Esophagus (tissue), 2 donors: Measurements from ENCODE around the gene GTPBP3. TPM values are rescaled to one million over a fixed set of nuclear protein-coding genes. Genes with fewer than 3 reads are reported as not detected.

ENCODE experiments used
- H3K27ac ChIP-seq, 2 donors: one replicate each; pipeline ENCODE4 v1.5.1; 2013; ENCODE audit warnings: low read depth in 2 of 2, mild to moderate bottlenecking in 2 of 2, inconsistent platforms in 1 of 2, low read length in 1 of 2, moderate library complexity in 1 of 2
- H3K27me3 ChIP-seq, 2 donors: one replicate each; pipeline ENCODE4 v1.6.1; 2013; ENCODE audit warnings: low read length in 2 of 2, control low read depth in 1 of 2, mild to moderate bottlenecking in 1 of 2; ENCODE audit not compliant: insufficient read depth in 2 of 2, control insufficient read depth in 1 of 2
- H3K36me3 ChIP-seq, 2 donors: one replicate each; pipeline ENCODE4 v1.6.1; 2013; ENCODE audit warnings: low read length in 1 of 2; ENCODE audit not compliant: control insufficient read depth in 2 of 2, insufficient read depth in 2 of 2
- H3K4me1 ChIP-seq, 2 donors: one replicate each; pipeline ENCODE4 v1.6.1; 2013; ENCODE audit warnings: low read length in 1 of 2; ENCODE audit not compliant: control insufficient read depth in 2 of 2, insufficient read depth in 2 of 2
- H3K4me3 ChIP-seq, 2 donors: one replicate each; pipeline ENCODE4 v1.5.1; 2013; ENCODE audit warnings: low read length in 2 of 2, mild to moderate bottlenecking in 2 of 2, low read depth in 1 of 2, moderate library complexity in 1 of 2
- H3K9me3 ChIP-seq, 2 donors: one replicate each; pipeline ENCODE4 v1.6.1; 2013; ENCODE audit warnings: mild to moderate bottlenecking in 2 of 2, low read depth in 1 of 2, low read length in 1 of 2, moderate library complexity in 1 of 2; ENCODE audit not compliant: control insufficient read depth in 2 of 2, insufficient read depth in 1 of 2
- WGBS, 2 donors: extraction: QIAGEN DNeasy Blood & Tissue Kit; methylation state at CpG; one replicate each; pipeline ENCODE4 v1.1.7; 2013; 5-methylcytosine and 5-hydroxymethylcytosine counted together
- polyA plus RNA-seq, 2 donors: library from polyadenylated mRNA; stranded (reverse); fragments of 200-250 nt; gene quantifications; one replicate each; pipeline ENCODE4 v1.2.3, GENCODE V29; 2013
- donor health status: healthy with polysubstance abuse.
- donor health status: Bipolar disorder and iron deficiency.

GTPBP3 gene
- polyA plus RNA-seq, 2 donors, result 13.5 to 20.2 TPM

GRCh38 chr19:17340302-17340870, 3.0 kb downstream of the GTPBP3 start:
- WGBS, 2 donors, result 68% methylated on average over 20 to 21 of the region's 21 CpGs
- Histone ChIP-seq H3K4me3 (no peak overlapping the region), H3K4me1 (peaks cover 8 to 11% of the 10 kb centered on the region in 2 donors)

GRCh38 chr19:17340871-17341357, 3.6 kb downstream of the GTPBP3 start:
- Histone ChIP-seq H3K27me3 (no peaks in the 10 kb centered on the region), H3K27ac (peak overlapping the region; percentile 24 to 45), H3K9me3 (peaks cover 0 to 2% of the 10 kb centered on the region in 2 donors), H3K36me3 (peaks cover 6 to 15% of the 10 kb centered on the region in 2 donors), H3K4me3 (no peak overlapping the region), H3K4me1 (peaks cover 8 to 11% of the 10 kb centered on the region in 2 donors)
- WGBS, 2 donors, result 72 to 75% methylated on average over 17 of the region's 17 CpGs

More at GRCh38 chr19:17340302-17340870, 3.0 kb downstream of the GTPBP3 start:
- H3K27me3 ChIP-seq, result no peaks in the 10 kb centered on the region
- peaks cover 0 to 2% of the 10 kb centered on the region in 2 donors for H3K9me3 ChIP-seq
- peak overlapping the region; percentile 24 to 27 for H3K27ac ChIP-seq
- peaks cover 6 to 15% of the 10 kb centered on the region in 2 donors for H3K36me3 ChIP-seq

- 93 to 94% methylated on average over 15 of the region's 15 CpGs for WGBS, 2 donors
- Histone ChIP-seq H3K27ac (no peak overlapping the region), H3K9me3 (peaks cover 0 to 2% of the 10 kb centered on the region in 2 donors), H3K4me1 (peaks cover 8 to 15% of the 10 kb centered on the region in 2 donors), H3K36me3 (peaks cover 6 to 15% of the 10 kb centered on the region in 2 donors), H3K27me3 (no peaks in the 10 kb centered on the region), H3K4me3 (no peak overlapping the region)
These were observed 4.0 kb downstream of the GTPBP3 start for GRCh38 chr19:17341386-17341785.

GRCh38 chr19:17341845-17342244, 4.5 kb downstream of the GTPBP3 start:
- H3K9me3 ChIP-seq, result peaks cover 0 to 2% of the 10 kb centered on the region in 2 donors
- H3K27ac ChIP-seq, result no peak overlapping the region
- peaks cover 8 to 15% of the 10 kb centered on the region in 2 donors for H3K4me1 ChIP-seq
- no peak overlapping the region for H3K4me3 ChIP-seq
- peaks cover 6 to 15% of the 10 kb centered on the region in 2 donors for H3K36me3 ChIP-seq
- 80 to 83% methylated on average over 7 of the region's 7 CpGs for WGBS, 2 donors
- no peaks in the 10 kb centered on the region for H3K27me3 ChIP-seq

- H3K36me3 ChIP-seq, result peaks cover 3% of the 10 kb centered on the region in 2 donors
- no peaks in the 10 kb centered on the region for H3K9me3 ChIP-seq
- peaks cover 0 to 4% of the 10 kb centered on the region in 2 donors for H3K4me1 ChIP-seq
- H3K27ac ChIP-seq, result peak overlapping the region in 1 of 2 donors; percentile 21
- 16% methylated on average over 24 of the region's 24 CpGs for WGBS, 2 donors
- no peak overlapping the region for H3K4me3 ChIP-seq
- no peaks in the 10 kb centered on the region for H3K27me3 ChIP-seq
These were observed 8.8 kb downstream of the GTPBP3 start for GRCh38 chr19:17346109-17346671.

- peaks cover 0 to 3% of the 10 kb centered on the region in 2 donors for H3K9me3 ChIP-seq
- no peak overlapping the region for H3K4me3 ChIP-seq
- H3K27ac ChIP-seq, result peak overlapping the region; percentile 8 to 47
- H3K36me3 ChIP-seq, result no peaks in the 10 kb centered on the region
- H3K27me3 ChIP-seq, result no peaks in the 10 kb centered on the region
- peaks cover 0 to 4% of the 10 kb centered on the region in 2 donors for H3K4me1 ChIP-seq
- 14 to 17% methylated on average over 5 to 6 of the region's 6 CpGs for WGBS, 2 donors
These were observed 10.0 kb downstream of the GTPBP3 start for GRCh38 chr19:17347361-17347760.

- H3K9me3 ChIP-seq, result peaks cover 0 to 3% of the 10 kb centered on the region in 2 donors
- H3K27ac ChIP-seq, result peak overlapping the region; percentile 47 to 50
- H3K4me3 ChIP-seq, result no peak overlapping the region
- no peaks in the 10 kb centered on the region for H3K36me3 ChIP-seq
- WGBS, 2 donors, result 65% methylated on average over 2 of the region's 2 CpGs
- no peaks in the 10 kb centered on the region for H3K27me3 ChIP-seq
- peaks cover 0 to 4% of the 10 kb centered on the region in 2 donors for H3K4me1 ChIP-seq
These were observed 10.5 kb downstream of the GTPBP3 start for GRCh38 chr19:17347877-17348276.

- peaks cover 0 to 4% of the 10 kb centered on the region in 2 donors for H3K4me1 ChIP-seq
- 4 to 8% methylated on average over 12 of the region's 12 CpGs for WGBS, 2 donors
- no peaks in the 10 kb centered on the region for H3K36me3 ChIP-seq
- peaks cover 0 to 3% of the 10 kb centered on the region in 2 donors for H3K9me3 ChIP-seq
- no peaks in the 10 kb centered on the region for H3K27me3 ChIP-seq
- H3K4me3 ChIP-seq, result no peak overlapping the region
- H3K27ac ChIP-seq, result peak overlapping the region in 1 of 2 donors; percentile 8
These were observed 11.3 kb downstream of the GTPBP3 start for GRCh38 chr19:17348700-17349099.

- no peaks in the 10 kb centered on the region for H3K36me3 ChIP-seq
- 87 to 88% methylated on average over 45 of the region's 45 CpGs for WGBS, 2 donors
- H3K27me3 ChIP-seq, result no peaks in the 10 kb centered on the region
- H3K27ac ChIP-seq, result no peak overlapping the region
- H3K4me3 ChIP-seq, result no peak overlapping the region
- H3K4me1 ChIP-seq, result no peaks in the 10 kb centered on the region
- H3K9me3 ChIP-seq, result peaks cover 0 to 3% of the 10 kb centered on the region in 2 donors
These were observed 14.6 kb downstream of the GTPBP3 start for GRCh38 chr19:17351815-17352435.
